Spinal cord (tissue), 10 donors: ENCODE measurements around the gene TFE3. TPM values are rescaled to one million over a fixed set of nuclear protein-coding genes. Genes with fewer than 3 reads are reported as not detected.
"Not testable (repeated sequence)": the region's sequence is repeated elsewhere in the genome, so short reads cannot be mapped to it uniquely, and the experiment has no call there.

Source experiments
- DNase-seq, 6 donors: peaks; one replicate each; pipeline versions ENCODE4 v3.0.0 to v3.0.0-alpha.2; 2013 to 2015; ENCODE audit warnings: low spot score in 6 of 6, low read depth in 4 of 6
- H3K27ac ChIP-seq: one replicate; pipeline ENCODE4 v1.5.1; 2013; ENCODE audit warnings: low read depth, low read length, control low read depth
- H3K27me3 ChIP-seq: one replicate; pipeline ENCODE4 v1.6.1; 2013; ENCODE audit warnings: low read length; ENCODE audit not compliant: control insufficient read depth, insufficient read depth
- H3K36me3 ChIP-seq: one replicate; pipeline ENCODE4 v1.6.1; 2013; ENCODE audit warnings: low read length; ENCODE audit not compliant: control insufficient read depth, insufficient read depth
- H3K4me1 ChIP-seq: one replicate; pipeline ENCODE4 v1.6.1; 2013; ENCODE audit warnings: low read length; ENCODE audit not compliant: control insufficient read depth, insufficient read depth
- H3K4me3 ChIP-seq: one replicate; pipeline ENCODE4 v1.5.1; 2013; ENCODE audit warnings: low read depth, low read length, control low read depth
- H3K9me3 ChIP-seq: one replicate; pipeline ENCODE4 v1.6.1; 2013; ENCODE audit warnings: low read length; ENCODE audit not compliant: control insufficient read depth, insufficient read depth
- WGBS: methylation state at CpG from one replicate; pipeline ENCODE4 v1.1.5; 2013; ENCODE audit warnings: missing lambda C conversion rate; ENCODE audit not compliant: insufficient coverage; 5-methylcytosine and 5-hydroxymethylcytosine counted together
- polyA plus RNA-seq, 2 donors: library from polyadenylated mRNA; unstranded; fragments of 120-200 nt; gene quantifications; one replicate each; pipeline ENCODE4 v1.2.1, GENCODE V29; 2013; ENCODE audit not compliant: insufficient read length in 2 of 2
- small RNA-seq: library from RNA; depleted of rRNA; stranded (forward); fragments of <200 nt; gene quantifications from one replicate; pipeline ENCODE3, GENCODE V24; 2014; ENCODE audit warnings: low replicate concordance
- total RNA-seq, 2 donors: library from RNA; depleted of rRNA in 1 of 2; stranded (reverse); fragments of 120-200 nt in 1 of 2; fragments of >200 nt in 1 of 2; gene quantifications; one replicate each; pipeline versions ENCODE4 v1.2.3 to v1.2.4, GENCODE V29; 2013 to 2014
- donor health status: healthy.

The TFE3 gene
- total and polyA plus RNA-seq, 4 donors, result 13.1 to 41.3 (median 29.1) TPM

DNA sequence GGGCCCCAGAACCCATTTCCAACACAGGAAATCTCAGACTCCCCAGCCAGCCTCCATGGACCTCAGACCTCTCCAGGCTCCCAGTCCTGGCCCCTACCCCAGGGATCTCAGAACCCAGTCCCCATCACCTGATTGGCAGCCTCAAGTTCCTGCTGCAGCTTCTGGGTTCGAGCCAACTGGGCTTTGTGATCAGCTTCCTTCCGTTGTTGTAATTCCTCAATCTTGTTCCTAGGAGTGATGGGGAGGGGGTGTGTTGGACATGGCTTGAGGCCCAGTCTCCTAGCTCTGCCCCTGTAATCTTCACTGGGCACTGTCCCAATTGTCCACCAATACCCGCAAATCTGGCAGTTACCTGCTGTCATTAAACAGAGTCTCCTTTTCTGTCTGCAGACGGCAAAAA lies 53.7 kb downstream of the TFE3 start:
- DNase-seq, result peak in 1 of 6 donors; percentile 1
- H3K4me1 ChIP-seq, result no peaks in the 10 kb centered on the region
- H3K27me3 ChIP-seq, result no peaks in the 10 kb centered on the region
- H3K4me3 ChIP-seq, result no peak overlapping the region
- 80% methylated on average over 1 of the region's 4 CpGs for WGBS
- H3K36me3 ChIP-seq, result peaks cover 39% of the 10 kb centered on the region
- H3K27ac ChIP-seq, result no peak overlapping the region
- no peaks in the 10 kb centered on the region for H3K9me3 ChIP-seq

DNA sequence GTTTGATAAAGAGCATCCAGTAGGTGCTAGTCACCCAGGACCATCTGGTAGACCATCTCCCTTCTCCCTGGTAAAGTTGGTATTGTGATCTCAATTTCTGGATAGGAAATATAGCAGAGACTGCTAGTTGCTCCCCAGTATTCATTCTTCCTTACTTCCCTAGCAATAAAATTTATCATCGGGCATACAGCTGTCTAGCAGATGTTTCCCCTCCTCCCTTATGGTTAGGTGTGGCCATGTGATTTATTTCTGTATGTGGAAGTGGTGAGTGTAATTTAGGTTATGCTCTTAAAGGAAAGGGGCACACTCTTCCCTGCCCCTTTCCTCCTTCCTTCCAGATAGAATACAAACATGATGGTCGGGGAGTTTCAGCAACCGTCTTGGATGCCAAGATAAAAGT lies 59.3 kb downstream of the TFE3 start:
- H3K27ac ChIP-seq, result no peak overlapping the region
- H3K36me3 ChIP-seq, result peaks cover 44% of the 10 kb centered on the region
- no peaks in the 10 kb centered on the region for H3K4me1 ChIP-seq
- no peaks in the 10 kb centered on the region for H3K27me3 ChIP-seq
- H3K4me3 ChIP-seq, result no peak overlapping the region
- H3K9me3 ChIP-seq, result no peaks in the 10 kb centered on the region
- WGBS, result no CpG with 5 or more reads among the region's 3 CpGs
- no peak for DNase-seq

DNA sequence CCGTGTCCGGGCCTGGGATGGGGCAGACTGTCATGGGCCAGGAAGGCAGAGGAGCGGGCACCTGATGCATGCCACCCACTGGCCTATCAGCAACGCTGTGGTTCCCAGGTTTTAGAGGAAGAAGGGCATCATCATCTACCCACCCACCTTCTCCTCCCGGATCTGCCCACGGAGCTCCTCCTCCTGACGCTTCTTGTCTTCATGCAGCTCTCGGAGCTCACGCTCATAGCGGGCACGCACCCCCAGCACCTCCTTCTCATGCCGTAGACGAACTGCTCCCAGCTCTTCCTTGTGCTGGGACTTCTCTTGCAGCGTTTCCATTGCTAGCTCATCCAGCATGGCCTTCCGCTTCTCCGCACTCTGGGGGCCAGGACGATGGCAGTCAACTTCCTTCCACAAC lies 60.1 kb downstream of the TFE3 start:
- H3K36me3 ChIP-seq, result peaks cover 48% of the 10 kb centered on the region
- 91% methylated on average over 17 of the region's 17 CpGs for WGBS
- H3K4me1 ChIP-seq, result no peaks in the 10 kb centered on the region

DNA sequence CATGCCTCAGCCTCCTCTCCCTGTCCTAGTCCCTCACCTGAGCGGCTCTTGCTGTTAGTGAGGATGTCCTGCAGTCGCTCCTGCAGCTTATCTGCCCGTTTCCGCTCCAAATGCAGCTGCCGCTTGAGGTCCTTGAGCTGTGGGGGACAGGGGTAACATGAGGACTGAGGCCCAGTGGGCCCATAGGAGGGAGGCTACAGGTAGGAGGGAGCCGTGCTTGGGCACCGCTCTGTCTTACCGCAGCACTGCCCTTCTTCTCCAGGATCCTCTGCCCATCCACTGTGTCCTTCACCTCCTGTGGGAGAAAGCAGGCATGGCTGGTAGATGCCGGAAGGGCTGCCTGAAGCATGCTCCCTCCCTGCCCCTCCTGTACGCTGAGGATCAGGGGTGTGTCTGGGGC lies 62.0 kb downstream of the TFE3 start:
- H3K27me3 ChIP-seq, result no peaks in the 10 kb centered on the region
- DNase-seq, result no peak
- peaks cover 44% of the 10 kb centered on the region for H3K36me3 ChIP-seq
- no peak overlapping the region for H3K27ac ChIP-seq
- H3K9me3 ChIP-seq, result no peaks in the 10 kb centered on the region
- no peak overlapping the region for H3K4me3 ChIP-seq
- H3K4me1 ChIP-seq, result no peaks in the 10 kb centered on the region
- 90% methylated on average over 5 of the region's 10 CpGs for WGBS

More for the DNA sequence above, 60.1 kb downstream of the TFE3 start:
- no peak for DNase-seq
- no peak overlapping the region for H3K27ac ChIP-seq
- no peaks in the 10 kb centered on the region for H3K9me3 ChIP-seq
- no peak overlapping the region for H3K4me3 ChIP-seq
- no peaks in the 10 kb centered on the region for H3K27me3 ChIP-seq

DNA sequence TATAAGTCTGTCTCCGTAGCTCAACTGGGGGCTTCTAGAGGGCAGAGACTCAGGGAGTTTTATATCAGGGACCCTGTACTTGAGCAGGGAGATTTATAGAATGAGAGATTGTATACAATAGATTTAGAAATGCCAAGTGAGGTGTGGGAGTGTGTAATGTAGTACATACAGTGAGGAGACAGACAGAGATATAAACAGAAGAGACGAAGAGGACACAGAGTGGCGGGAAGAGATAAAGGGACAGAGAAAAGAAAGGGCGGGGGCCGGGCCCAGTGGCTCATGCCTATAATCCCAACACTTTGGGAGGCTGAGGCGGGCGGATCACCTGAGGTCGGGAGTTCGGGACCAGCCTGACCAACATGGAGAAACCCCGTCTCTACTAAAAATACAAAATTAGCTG lies 62.8 kb downstream of the TFE3 start:
- not testable (repeated sequence) for H3K27ac ChIP-seq, DNase-seq, H3K4me1 ChIP-seq, H3K4me3 ChIP-seq, H3K27me3 ChIP-seq, H3K9me3 ChIP-seq
- WGBS, result 63% methylated on average over 1 of the region's 10 CpGs
- H3K36me3 ChIP-seq, result peaks cover 48% of the 10 kb centered on the region

Small RNA genes lying within 50 kb of the gene (small RNA-seq; reads per million reads assigned to genes)
- gene RNU4-52P, result 0.26 reads per million, percentile 20 among the genes with 10 or more reads in this experiment

Other genes starting within 250 kb of the TFE3 start
- 100 to 1,000 TPM in 1 of 2 donors, 10 to 100 TPM in 1; 63.9 to 139 TPM for gene HDAC6, start 241.3 kb downstream of the TFE3 start, total RNA-seq
- gene HDAC6, start 241.3 kb downstream of the TFE3 start, polyA plus RNA-seq, result 100 to 1,000 TPM; 150 to 194 TPM
- gene ERAS, start 216.8 kb downstream of the TFE3 start, total RNA-seq, result under 1 TPM in 1 of 2 donors, not detected in 1; 0.22 TPM
- gene ERAS, start 216.8 kb downstream of the TFE3 start, polyA plus RNA-seq, result under 1 TPM; 0.73 to 0.78 TPM
- gene PCSK1N, start 207.7 kb downstream of the TFE3 start, total RNA-seq, result 10 to 100 TPM; 61.4 to 91.4 TPM
- gene PCSK1N, start 207.7 kb downstream of the TFE3 start, polyA plus RNA-seq, result 100 to 1,000 TPM; 481 to 566 TPM
- 10 to 100 TPM; 18.0 to 42.4 TPM for gene TIMM17B, start 145.6 kb downstream of the TFE3 start, total RNA-seq
- 10 to 100 TPM; 49.4 to 53.8 TPM for gene TIMM17B, start 145.6 kb downstream of the TFE3 start, polyA plus RNA-seq
- gene PQBP1, start 145.4 kb downstream of the TFE3 start, total RNA-seq, result 10 to 100 TPM; 28.9 to 67.9 TPM
- 10 to 100 TPM; 89.8 to 91.9 TPM for gene PQBP1, start 145.4 kb downstream of the TFE3 start, polyA plus RNA-seq
- gene SLC35A2, start 131.7 kb downstream of the TFE3 start, total RNA-seq, result 10 to 100 TPM; 10.4 to 14.2 TPM
- gene SLC35A2, start 131.7 kb downstream of the TFE3 start, polyA plus RNA-seq, result 10 to 100 TPM; 26.8 to 27.9 TPM
- 10 to 100 TPM; 10.3 to 10.5 TPM for gene PIM2, start 124.3 kb downstream of the TFE3 start, total RNA-seq
- gene PIM2, start 124.3 kb downstream of the TFE3 start, polyA plus RNA-seq, result 10 to 100 TPM; 11.9 to 13.1 TPM
- gene OTUD5, start 85.8 kb downstream of the TFE3 start, total RNA-seq, result 10 to 100 TPM; 27.9 to 35.7 TPM
- 10 to 100 TPM; 74.0 to 81.4 TPM for gene OTUD5, start 85.8 kb downstream of the TFE3 start, polyA plus RNA-seq
- gene KCND1, start 71.5 kb downstream of the TFE3 start, total RNA-seq, result 1 to 10 TPM; 1.8 to 3.7 TPM
- gene KCND1, start 71.5 kb downstream of the TFE3 start, polyA plus RNA-seq, result 1 to 10 TPM; 5.7 to 6.7 TPM
- gene GRIPAP1, start 41.1 kb downstream of the TFE3 start, total RNA-seq, result 10 to 100 TPM; 29.1 to 30.0 TPM
- gene GRIPAP1, start 41.1 kb downstream of the TFE3 start, polyA plus RNA-seq, result 100 to 1,000 TPM in 1 of 2 donors, 10 to 100 TPM in 1; 91.2 to 116 TPM
- gene CCDC120, start 15.6 kb upstream of the TFE3 start, total RNA-seq, result 1 to 10 TPM; 1.6 to 3.5 TPM
- 10 to 100 TPM; 14.8 to 22.4 TPM for gene CCDC120, start 15.6 kb upstream of the TFE3 start, polyA plus RNA-seq
- 10 to 100 TPM in 1 of 2 donors, 1 to 10 TPM in 1; 7.3 to 16.1 TPM for gene PRAF2, start 30.6 kb upstream of the TFE3 start, total RNA-seq
- 100 to 1,000 TPM; 122 to 128 TPM for gene PRAF2, start 30.6 kb upstream of the TFE3 start, polyA plus RNA-seq
- gene WDR45, start 36.5 kb upstream of the TFE3 start, total RNA-seq, result 10 to 100 TPM; 24.5 to 47.3 TPM
- gene WDR45, start 36.5 kb upstream of the TFE3 start, polyA plus RNA-seq, result 10 to 100 TPM; 42.2 to 49.0 TPM
- gene GPKOW, start 80.4 kb upstream of the TFE3 start, total RNA-seq, result 10 to 100 TPM; 22.9 to 32.3 TPM
- 10 to 100 TPM; 34.2 to 35.6 TPM for gene GPKOW, start 80.4 kb upstream of the TFE3 start, polyA plus RNA-seq
- 1 to 10 TPM; 2.0 to 6.2 TPM for gene MAGIX, start 119.4 kb upstream of the TFE3 start, total RNA-seq
- gene MAGIX, start 119.4 kb upstream of the TFE3 start, polyA plus RNA-seq, result 1 to 10 TPM; 5.5 to 6.0 TPM
- gene PLP2, start 128.5 kb upstream of the TFE3 start, total RNA-seq, result 10 to 100 TPM in 1 of 2 donors, 1 to 10 TPM in 1; 3.6 to 26.1 TPM
- gene PLP2, start 128.5 kb upstream of the TFE3 start, polyA plus RNA-seq, result 10 to 100 TPM; 11.9 to 22.8 TPM
- 1 to 10 TPM; 2.0 to 2.2 TPM for gene PRICKLE3, start 143.0 kb upstream of the TFE3 start, total RNA-seq
- gene PRICKLE3, start 143.0 kb upstream of the TFE3 start, polyA plus RNA-seq, result 1 to 10 TPM; 1.7 to 3.1 TPM
- gene SYP, start 156.8 kb upstream of the TFE3 start, total RNA-seq, result 100 to 1,000 TPM in 1 of 2 donors, 10 to 100 TPM in 1; 83.5 to 192 TPM
- gene SYP, start 156.8 kb upstream of the TFE3 start, polyA plus RNA-seq, result 100 to 1,000 TPM; 299 to 344 TPM
- gene CACNA1F, start 190.0 kb upstream of the TFE3 start, total RNA-seq, result under 1 TPM; under 0.01 to 0.11 TPM
- under 1 TPM; 0.11 to 0.21 TPM for gene CACNA1F, start 190.0 kb upstream of the TFE3 start, polyA plus RNA-seq
- gene CCDC22, start 192.1 kb upstream of the TFE3 start, total RNA-seq, result 1 to 10 TPM; 7.2 to 8.1 TPM
- 10 to 100 TPM; 20.6 to 21.2 TPM for gene CCDC22, start 192.1 kb upstream of the TFE3 start, polyA plus RNA-seq
- gene FOXP3, start 221.4 kb upstream of the TFE3 start, total RNA-seq, result under 1 TPM in 1 of 2 donors, not detected in 1; 0.11 TPM
- 1 to 10 TPM; 1.2 to 1.3 TPM for gene FOXP3, start 221.4 kb upstream of the TFE3 start, polyA plus RNA-seq
- gene PPP1R3F, start 226.4 kb upstream of the TFE3 start, total RNA-seq, result 10 to 100 TPM; 13.3 to 13.4 TPM
- gene PPP1R3F, start 226.4 kb upstream of the TFE3 start, polyA plus RNA-seq, result 10 to 100 TPM; 24.1 to 25.1 TPM